Trophoblast cell (in vitro differentiated cells and primary cell): ENCODE data around the gene THBS2.
A peak's percentile ranks its signal among the peaks of the same experiment; 100 is the strongest.
"Not testable (repeated sequence)": the region's sequence is repeated elsewhere in the genome, so short reads cannot be mapped to it uniquely, and the experiment has no call there.

Experiments
- DNase-seq, 2 donors: peaks; one replicate each; pipeline ENCODE4 v3.0.0-alpha.2; 2016
- H2AFZ ChIP-seq: 2 replicates; pipeline ENCODE4 v1.6.1; 2013; ENCODE audit warnings: low read length, moderate library complexity, mild to moderate bottlenecking; ENCODE audit not compliant: insufficient read depth, poor library complexity
- H2AK5ac ChIP-seq: 2 replicates; pipeline ENCODE4 v1.6.1; 2013; ENCODE audit warnings: mild to moderate bottlenecking, low read length
- H2BK120ac ChIP-seq: 2 replicates; pipeline ENCODE4 v1.6.1; 2013; ENCODE audit warnings: low read length, mild to moderate bottlenecking, moderate library complexity; ENCODE audit not compliant: insufficient read depth, poor library complexity
- H2BK12ac ChIP-seq: 2 replicates; pipeline ENCODE4 v1.6.1; 2013; ENCODE audit warnings: mild to moderate bottlenecking, low read length, moderate library complexity
- H2BK5ac ChIP-seq: 2 replicates; pipeline ENCODE4 v1.6.1; 2013; ENCODE audit warnings: low read length, low read depth, moderate library complexity, mild to moderate bottlenecking; ENCODE audit not compliant: poor library complexity
- H3K14ac ChIP-seq: 2 replicates; pipeline ENCODE4 v1.6.1; 2013; ENCODE audit warnings: mild to moderate bottlenecking, low read length
- H3K18ac ChIP-seq: 2 replicates; pipeline ENCODE4 v1.6.1; 2013; ENCODE audit warnings: mild to moderate bottlenecking, low read length
- H3K23ac ChIP-seq: 2 replicates; pipeline ENCODE4 v1.6.1; 2013; ENCODE audit warnings: low read length
- H3K27ac ChIP-seq: 2 replicates; pipeline ENCODE4 v1.5.1; 2013; ENCODE audit warnings: low read depth, mild to moderate bottlenecking, inconsistent platforms, low read length, moderate library complexity
- H3K27me3 ChIP-seq: 2 replicates; pipeline ENCODE4 v1.6.1; 2013; ENCODE audit warnings: inconsistent platforms, mild to moderate bottlenecking, low read length, moderate library complexity; ENCODE audit not compliant: insufficient read depth
- H3K36me3 ChIP-seq, 2 experiments: 1 replicate in 1 of 2; 2 replicates in 1 of 2; pipeline ENCODE4 v1.6.1; 2013; ENCODE audit warnings: low read length in 2 of 2, mild to moderate bottlenecking in 2 of 2, moderate library complexity in 1 of 2; ENCODE audit not compliant: insufficient read depth in 2 of 2, control insufficient read depth in 1 of 2
- H3K4ac ChIP-seq: 2 replicates; pipeline ENCODE4 v1.6.1; 2013; ENCODE audit warnings: low read depth, mild to moderate bottlenecking, low read length, moderate library complexity
- H3K4me1 ChIP-seq, 2 experiments: 1 replicate in 1 of 2; 2 replicates in 1 of 2; pipeline ENCODE4 v1.6.1; 2013; ENCODE audit warnings: low read length in 2 of 2, mild to moderate bottlenecking in 2 of 2, moderate library complexity in 1 of 2; ENCODE audit not compliant: insufficient read depth in 2 of 2, control insufficient read depth in 1 of 2
- H3K4me2 ChIP-seq: 2 replicates; pipeline ENCODE4 v1.6.1; 2013; ENCODE audit warnings: inconsistent platforms, mild to moderate bottlenecking, low read length, moderate library complexity
- H3K4me3 ChIP-seq: 2 replicates; pipeline ENCODE4 v1.5.1; 2013; ENCODE audit warnings: mild to moderate bottlenecking, low read depth, low read length, inconsistent platforms
- H3K79me1 ChIP-seq: one replicate; pipeline ENCODE4 v1.6.1; 2013; ENCODE audit warnings: low read length
- H3K79me2 ChIP-seq: 2 replicates; pipeline ENCODE4 v1.6.1; 2013; ENCODE audit warnings: low read length, mild to moderate bottlenecking; ENCODE audit not compliant: control insufficient read depth, insufficient read depth, poor library complexity
- H3K9ac ChIP-seq: 2 replicates; pipeline ENCODE4 v1.6.1; 2013; ENCODE audit warnings: mild to moderate bottlenecking, low read length
- H3K9me3 ChIP-seq: 2 replicates; pipeline ENCODE4 v1.6.1; 2013; ENCODE audit warnings: low read depth, mild to moderate bottlenecking, control low read depth, inconsistent platforms, low read length; ENCODE audit not compliant: insufficient read depth
- H4K12ac ChIP-seq: 2 replicates; pipeline ENCODE4 v1.6.1; 2013; ENCODE audit warnings: low read depth, mild to moderate bottlenecking, low read length, moderate library complexity
- H4K8ac ChIP-seq: 2 replicates; pipeline ENCODE4 v1.6.1; 2013; ENCODE audit warnings: low read depth, mild to moderate bottlenecking, low read length, moderate library complexity
- H4K91ac ChIP-seq: one replicate; pipeline ENCODE4 v1.6.1; 2013; ENCODE audit warnings: low read depth, mild to moderate bottlenecking, low read length, moderate library complexity
- WGBS: extraction: QIAGEN DNeasy Blood & Tissue Kit; methylation state at CpG from one replicate; pipeline ENCODE4 v1.1.7; 2013; ENCODE audit warnings: missing lambda C conversion rate; ENCODE audit not compliant: insufficient read length, insufficient coverage; ENCODE audit errors: extremely low coverage; 5-methylcytosine and 5-hydroxymethylcytosine counted together

Gene THBS2

GRCh38 chr6:169273511-169273910 is 19.9 kb upstream of the THBS2 start:
- DNase-seq, result no peak
- Histone ChIP-seq H3K4me1 (no peaks in the 10 kb centered on the region), H3K79me1 (no peaks in the 10 kb centered on the region)

GRCh38 chr6:169271877-169272216 is 18.2 kb upstream of the THBS2 start:
- no peaks in the 10 kb centered on the region for H3K79me1 ChIP-seq
- no peak overlapping the region for H4K12ac ChIP-seq
- no peaks in the 10 kb centered on the region for H3K4me1 ChIP-seq
- no peaks in the 10 kb centered on the region for H3K9me3 ChIP-seq
- H3K36me3 ChIP-seq, result no peaks in the 10 kb centered on the region
- no peaks in the 10 kb centered on the region for H3K27me3 ChIP-seq
- no peak overlapping the region for H4K91ac ChIP-seq
- no peak overlapping the region for H3K27ac ChIP-seq
- no peak overlapping the region for H2BK12ac ChIP-seq
- H3K14ac ChIP-seq, result no peak overlapping the region
- H3K79me2 ChIP-seq, result no peaks in the 10 kb centered on the region
- H2AFZ ChIP-seq, result no peak overlapping the region
- H3K23ac ChIP-seq, result no peak overlapping the region
- DNase-seq, result no peak
- no CpG with 5 or more reads among the region's 1 CpG for WGBS
- no peak overlapping the region for H3K9ac ChIP-seq
- no peak overlapping the region for H3K4me3 ChIP-seq
- H2BK5ac ChIP-seq, result no peak overlapping the region
- no peak overlapping the region for H4K8ac ChIP-seq
- no peak overlapping the region for H3K4ac ChIP-seq
- no peak overlapping the region for H3K4me2 ChIP-seq
- H2AK5ac ChIP-seq, result no peak overlapping the region
- H3K18ac ChIP-seq, result no peak overlapping the region
- no peak overlapping the region for H2BK120ac ChIP-seq

More at GRCh38 chr6:169273511-169273910, 19.9 kb upstream of the THBS2 start:
- H4K91ac ChIP-seq, result no peak overlapping the region
- no peak overlapping the region for H2BK12ac ChIP-seq
- no peaks in the 10 kb centered on the region for H3K36me3 ChIP-seq
- no peak overlapping the region for H2BK120ac ChIP-seq
- no peak overlapping the region for H3K23ac ChIP-seq
- no peak overlapping the region for H3K9ac ChIP-seq
- H3K4me2 ChIP-seq, result no peak overlapping the region
- no peak overlapping the region for H2BK5ac ChIP-seq
- no peaks in the 10 kb centered on the region for H3K9me3 ChIP-seq
- H4K12ac ChIP-seq, result no peak overlapping the region
- no peak overlapping the region for H4K8ac ChIP-seq
- H3K4ac ChIP-seq, result no peak overlapping the region
- H3K14ac ChIP-seq, result no peak overlapping the region
- WGBS, result no CpG with 5 or more reads among the region's 3 CpGs
- H3K18ac ChIP-seq, result no peak overlapping the region
- H3K27ac ChIP-seq, result no peak overlapping the region
- no peak overlapping the region for H2AK5ac ChIP-seq
- no peaks in the 10 kb centered on the region for H3K27me3 ChIP-seq
- H3K4me3 ChIP-seq, result no peak overlapping the region
- no peaks in the 10 kb centered on the region for H3K79me2 ChIP-seq
- no peak overlapping the region for H2AFZ ChIP-seq

GRCh38 chr6:169271158-169271876 is 17.7 kb upstream of the THBS2 start:
- no peak overlapping the region for H3K27ac ChIP-seq
- H3K9me3 ChIP-seq, result no peaks in the 10 kb centered on the region
- H3K79me1 ChIP-seq, result no peaks in the 10 kb centered on the region
- no peak overlapping the region for H3K23ac ChIP-seq
- no peak overlapping the region for H3K4me3 ChIP-seq
- H4K91ac ChIP-seq, result no peak overlapping the region
- no peak overlapping the region for H3K9ac ChIP-seq
- no peak overlapping the region for H4K8ac ChIP-seq
- H3K4me1 ChIP-seq, result no peaks in the 10 kb centered on the region
- no CpG with 5 or more reads among the region's 10 CpGs for WGBS
- H2BK120ac ChIP-seq, result no peak overlapping the region
- H3K4ac ChIP-seq, result no peak overlapping the region
- no peaks in the 10 kb centered on the region for H3K27me3 ChIP-seq
- peak in 1 of 2 donors; percentile 43 for DNase-seq
- H2BK12ac ChIP-seq, result no peak overlapping the region
- no peak overlapping the region for H4K12ac ChIP-seq
- H3K18ac ChIP-seq, result no peak overlapping the region
- no peaks in the 10 kb centered on the region for H3K36me3 ChIP-seq
- H2AFZ ChIP-seq, result no peak overlapping the region
- H3K79me2 ChIP-seq, result no peaks in the 10 kb centered on the region
- no peak overlapping the region for H3K14ac ChIP-seq
- no peak overlapping the region for H2AK5ac ChIP-seq
- H2BK5ac ChIP-seq, result no peak overlapping the region
- H3K4me2 ChIP-seq, result no peak overlapping the region

GRCh38 chr6:169270077-169270380 is 16.4 kb upstream of the THBS2 start:
- H3K4me1 ChIP-seq, H2BK5ac ChIP-seq, H2AK5ac ChIP-seq, H3K27me3 ChIP-seq, H3K4me3 ChIP-seq, H3K14ac ChIP-seq, H2BK120ac ChIP-seq, H3K18ac ChIP-seq, H3K4me2 ChIP-seq, DNase-seq, H3K9ac ChIP-seq, H2BK12ac ChIP-seq, H4K8ac ChIP-seq, H3K23ac ChIP-seq, H3K9me3 ChIP-seq, H4K12ac ChIP-seq, H2AFZ ChIP-seq, H3K4ac ChIP-seq, H4K91ac ChIP-seq, H3K79me2 ChIP-seq, H3K79me1 ChIP-seq, H3K27ac ChIP-seq, H3K36me3 ChIP-seq: not testable (repeated sequence)
